SK-N-SH (cell line): ENCODE results near the gene KCNG4. TPM values are rescaled to one million over a fixed set of nuclear protein-coding genes. Genes with fewer than 3 reads are reported as not detected.

Source experiments
- ELF1 ChIP-seq: IDR thresholded peaks from 2 replicates; pipeline ENCODE4 v1.4.0; 2012
- FOXJ3 ChIP-seq: sonication (generic); formaldehyde crosslinking; IDR thresholded peaks from 2 replicates; pipeline ENCODE4 v1.5.1; 2020; ENCODE audit warnings: mild to moderate bottlenecking, missing genetic modification reagents
- PBX3 ChIP-seq: IDR thresholded peaks from 2 replicates; pipeline ENCODE4; 2012
- TAF1 ChIP-seq: IDR thresholded peaks from 2 replicates; pipeline ENCODE4 v1.6.1; 2012; ENCODE audit warnings: low read depth, mild to moderate bottlenecking, low read length, moderate library complexity, borderline replicate concordance
- polyA plus RNA-seq, 3 experiments: library from polyadenylated mRNA; depleted of rRNA; stranded (reverse); fragments of >200 nt; gene quantifications; 2 replicates each; pipeline ENCODE4 v1.2.3, GENCODE V29; 2012
- small RNA-seq, 7 experiments: library from RNA; depleted of rRNA; stranded (forward); fragments of <200 nt; gene quantifications; one replicate each; pipeline ENCODE3, GENCODE V24; 2012

Gene KCNG4
- polyA plus RNA-seq, 1 of the 3 experiments (the other 2 are of a cell fraction) = not detected

GRCh38 chr16:84169765-84170310 lies 70.0 kb downstream of the KCNG4 start (continued):
- TF ChIP-seq TAF1 (no peak), PBX3 (no peak), FOXJ3 (no peak), ELF1 (no peak)

Small RNA genes lying within 50 kb of the gene (small RNA-seq; reads per million reads assigned to genes)
- gene RNA5SP433 = 0 reads per million in 7 experiments

Other genes with a start within 250 kb of the KCNG4 start
- 0.08 TPM in 1 of 2 replicates, not detected in the other for gene SLC38A8, start 197.2 kb downstream of the KCNG4 start, polyA plus RNA-seq (2012; rRNA removed)
- 81.6 and 84.9 TPM in 2 replicates for gene MBTPS1, start 123.1 kb downstream of the KCNG4 start, polyA plus RNA-seq (2012; rRNA removed)
- 14.5 and 19.3 TPM in 2 replicates for gene HSDL1, start 94.8 kb downstream of the KCNG4 start, polyA plus RNA-seq (2012; rRNA removed)
- gene DNAAF1, start 94.7 kb downstream of the KCNG4 start, polyA plus RNA-seq (2012; rRNA removed) = 0.26 and 0.35 TPM in 2 replicates
- 49.3 and 56.1 TPM in 2 replicates for gene TAF1C, start 53.0 kb downstream of the KCNG4 start, polyA plus RNA-seq (2012; rRNA removed)
- not detected in 2 replicates for gene ADAD2, start 48.9 kb downstream of the KCNG4 start, polyA plus RNA-seq (2012; rRNA removed)
- gene WFDC1, start 54.9 kb upstream of the KCNG4 start, polyA plus RNA-seq (2012; rRNA removed) = 0.03 and 0.23 TPM in 2 replicates
- 0.33 and 0.47 TPM in 2 replicates for gene ATP2C2, start 128.5 kb upstream of the KCNG4 start, polyA plus RNA-seq (2012; rRNA removed)